MCF 10A (cell line): ENCODE results near the gene SMCP. TPM values are rescaled to one million over a fixed set of nuclear protein-coding genes. Genes with fewer than 3 reads are reported as not detected.

ENCODE experiments used
- Bru-seq: library from RNA; stranded (reverse); fragments of 400-500 nt; gene quantifications from one replicate; lab custom pipeline; 2021; lab: Mats Ljungman, UMichigan
- BruChase-seq, 2 experiments: library from RNA; stranded (reverse); fragments of 400-500 nt; gene quantifications; one replicate each; lab custom pipeline; 2021; lab: Mats Ljungman, UMichigan
- BruUV-seq: library from RNA; stranded (reverse); fragments of 400-500 nt; replicated peaks from 2 replicates; lab custom pipeline; 2021; lab: Mats Ljungman, UMichigan
- CTCF ChIA-PET: fragments of 300-600 bp; sonication (Branson Sonifier 250); formaldehyde crosslinking; extraction: SDS; loops from one replicate; lab custom pipeline; 2021; ENCODE audit warnings: antibody characterized with exemption, inconsistent platforms; lab: Yijun Ruan, JAX
- POLR2A ChIA-PET: fragments of 300-600, 350-650 bp; sonication (Branson Sonifier 250); formaldehyde crosslinking; extraction: SDS; loops from one replicate; lab custom pipeline; 2020; ENCODE audit warnings: antibody characterized with exemption, inconsistent platforms; lab: Yijun Ruan, JAX
- DNase-seq: peaks from one replicate; pipeline ENCODE4 v3.0.0-alpha.2; 2018; ENCODE audit not compliant: unreplicated experiment
- H3K27ac Mint-ChIP-seq: one replicate; pipeline ENCODE4 v1.8.0; 2022; ENCODE audit warnings: mild to moderate bottlenecking, low read depth, mixed read lengths; ENCODE audit not compliant: unreplicated experiment
- H3K27me3 Mint-ChIP-seq: one replicate; pipeline ENCODE4 v1.8.0; 2022; ENCODE audit warnings: mixed read lengths; ENCODE audit not compliant: insufficient read depth, unreplicated experiment
- H3K36me3 Mint-ChIP-seq: one replicate; pipeline ENCODE4 v1.8.0; 2022; ENCODE audit warnings: mild to moderate bottlenecking, moderate library complexity, mixed read lengths; ENCODE audit not compliant: insufficient read depth, unreplicated experiment
- H3K4me1 Mint-ChIP-seq: one replicate; pipeline ENCODE4 v1.8.0; 2022; ENCODE audit warnings: mixed read lengths; ENCODE audit not compliant: insufficient read depth, unreplicated experiment
- H3K4me3 Mint-ChIP-seq: one replicate; pipeline ENCODE4 v1.8.0; 2022; ENCODE audit warnings: mild to moderate bottlenecking, moderate library complexity, mixed read lengths; ENCODE audit not compliant: unreplicated experiment
- H3K9me3 Mint-ChIP-seq: one replicate; pipeline ENCODE4 v1.8.0; 2022; ENCODE audit warnings: mixed read lengths; ENCODE audit not compliant: unreplicated experiment
- CTCF ChIP-seq: fragments of 200-600 bp; IDR thresholded peaks from one replicate; pipeline ENCODE4 v1.8.0; 2022; ENCODE audit warnings: antibody characterized with exemption, mild to moderate bottlenecking; ENCODE audit not compliant: unreplicated experiment
- intact Hi-C: fragments of 100-400 bp; cut with micrococcal nuclease; formaldehyde crosslinking; loops from 2 replicates; pipeline ENCODE4 v1.14.1; 2022
- long read RNA-seq: library from polyadenylated mRNA; stranded (forward); transcript quantifications from one replicate; pipeline ENCODE4 v2.0.0, GENCODE V29; 2022
- total RNA-seq: library from RNA; stranded (reverse); gene quantifications from 2 replicates; pipeline ENCODE4 v1.2.3, GENCODE V29; 2022

The SMCP gene
- total RNA-seq (not detected in 2 replicates), Bru-seq, nascent RNA (percentile 11 among the genes with signal in this experiment), BruChase-seq, experiment 1, labeled RNA remaining after a 6-hour chase (not detected), BruChase-seq, experiment 2, labeled RNA remaining after a 2-hour chase (not detected)
- long read RNA-seq = 0 reads

- no TSS peak for BruUV-seq
- peak; percentile 55 for TF ChIP-seq CTCF
- ChIA-PET POLR2A (interaction anchor here (1.8 kb wide), 1 partner anchor 10 kb away, joined by 7 read pairs; no protein-coding TSS in a partner anchor), CTCF (interaction anchor here (0.5 to 13.2 kb wide), 16 partner anchors 7 to 340 kb away, joined by 3 to 479 read pairs (median 4); partner anchors contain the start of gene LELP1)
- Mint-ChIP-seq H3K27me3 (no peaks in the 10 kb centered on the region), H3K27ac (no peak within 1 kb of the TSS), H3K9me3 (no peaks in the 10 kb centered on the region), H3K36me3 (no peaks in the 10 kb centered on the region), H3K4me1 (peaks cover 20% of the 10 kb centered on the region), H3K4me3 (no peak within 1 kb of the TSS)
- intact Hi-C loops = loop anchor here (10.0 kb wide), 1 partner anchor 407 kb away; no protein-coding TSS in a partner anchor
- DNase-seq = peak; percentile 57
Measured at GRCh38 chr1:152878042-152878441, at the start of gene SMCP. SMCP (plus strand) TSS chr1:152878322; CDS start chr1:152884423, 6,101 bp downstream.

- H3K27me3 Mint-ChIP-seq = no peaks in the 10 kb centered on the region
- intact Hi-C loops = no loop called here
- peaks cover 7% of the 10 kb centered on the region for H3K4me1 Mint-ChIP-seq
- ChIA-PET POLR2A (interaction anchor here (0.6 to 1.2 kb wide), 4 partner anchors 13 to 726 kb away, joined by 3 to 4 read pairs (median 3); no protein-coding TSS in a partner anchor), CTCF (interaction anchor here (0.6 to 1.0 kb wide), 2 partner anchors 35 to 1152 kb away, joined by 3 to 4 read pairs; no protein-coding TSS in a partner anchor)
- H3K4me3 Mint-ChIP-seq = no peak overlapping the region
- peaks cover 5% of the 10 kb centered on the region for H3K9me3 Mint-ChIP-seq
- no peak for TF ChIP-seq CTCF
- no peaks in the 10 kb centered on the region for H3K36me3 Mint-ChIP-seq
- no peak for DNase-seq
- no TSS peak for BruUV-seq
- H3K27ac Mint-ChIP-seq = peak overlapping the region; percentile 8
Measured at GRCh38 chr1:152836870-152837269, 41.3 kb upstream of the SMCP start.

GRCh38 chr1:152842556-152842955 lies 35.6 kb upstream of the SMCP start, which contains the start of gene LCE6A:
LCE6A (plus strand) TSS chr1:152842856; CDS start chr1:152843521, 665 bp downstream.
- intact Hi-C loops = no loop called here

More at GRCh38 chr1:152842556-152842955, 35.6 kb upstream of the SMCP start, which contains the start of gene LCE6A:
- ChIA-PET CTCF (interaction anchor here (0.6 to 0.7 kb wide), 2 partner anchors 92 to 217 kb away, joined by 3 read pairs; no protein-coding TSS in a partner anchor), POLR2A (interaction anchor here (1.1 kb wide), 1 partner anchor 9 kb away, joined by 3 read pairs; no protein-coding TSS in a partner anchor)
- H3K27me3 Mint-ChIP-seq = no peaks in the 10 kb centered on the region
- no peak within 1 kb of the TSS for H3K4me3 Mint-ChIP-seq
- no peak for TF ChIP-seq CTCF
- no peak within 1 kb of the TSS for H3K27ac Mint-ChIP-seq
- no peaks in the 10 kb centered on the region for H3K9me3 Mint-ChIP-seq
- no peaks in the 10 kb centered on the region for H3K4me1 Mint-ChIP-seq
- DNase-seq = peak; percentile 48
- BruUV-seq = no TSS peak
- H3K36me3 Mint-ChIP-seq = no peaks in the 10 kb centered on the region
